CD4-positive, alpha-beta memory T cell (primary cell): ENCODE measurements around the gene MSI2. TPM values are rescaled to one million over a fixed set of nuclear protein-coding genes. Genes with fewer than 3 reads are reported as not detected.
A peak's percentile ranks its signal among the peaks of the same experiment; 100 is the strongest.

Experiments
- CTCF ChIA-PET: fragments of 350-600 bp; sonication (Branson Sonifier 250); formaldehyde crosslinking; loops from one replicate; lab custom pipeline; 2021; ENCODE audit warnings: inconsistent platforms; ENCODE audit not compliant: partially characterized antibody; lab: Charles Lee
- POLR2A ChIA-PET: fragments of 350-600 bp; sonication (Branson Sonifier 250); formaldehyde crosslinking; loops from one replicate; lab custom pipeline; 2021; ENCODE audit not compliant: partially characterized antibody; lab: Charles Lee
- DNase-seq, 5 donors: peaks; one replicate each; pipeline versions ENCODE4 v3.0.0 to v3.0.0-alpha.2; 2020 to 2022; ENCODE audit warnings: mixed read lengths in 1 of 5
- H3K27ac ChIP-seq: one replicate; pipeline ENCODE4 v1.7.0; 2013; ENCODE audit warnings: low read depth, low read length
- H3K27me3 ChIP-seq: 2 replicates; pipeline ENCODE4 v1.7.0; 2013; ENCODE audit warnings: mild to moderate bottlenecking, low read length, moderate library complexity; ENCODE audit not compliant: insufficient read depth
- H3K36me3 ChIP-seq: 2 replicates; pipeline ENCODE4 v1.7.0; 2013; ENCODE audit warnings: mild to moderate bottlenecking, low read length, moderate library complexity; ENCODE audit not compliant: insufficient read depth
- H3K4me1 ChIP-seq: 2 replicates; pipeline ENCODE4 v1.7.0; 2013; ENCODE audit warnings: mild to moderate bottlenecking, low read length, moderate library complexity; ENCODE audit not compliant: insufficient read depth
- H3K4me3 ChIP-seq, 2 donors: one replicate each; pipeline ENCODE4 v1.7.0; 2013; ENCODE audit warnings: low read length in 2 of 2, mild to moderate bottlenecking in 1 of 2
- H3K9me3 ChIP-seq, 2 donors: one replicate each; pipeline ENCODE4 v1.7.0; 2013; ENCODE audit warnings: low read length in 2 of 2, control low read depth in 1 of 2; ENCODE audit not compliant: control insufficient read depth in 1 of 2
- H3K27ac Mint-ChIP-seq, 7 donors: one replicate each; pipeline ENCODE4 v1.8.0; 2020 to 2021; ENCODE audit warnings: mixed read lengths in 7 of 7, mild to moderate bottlenecking in 6 of 7, inconsistent platforms in 3 of 7, moderate library complexity in 3 of 7
- H3K27me3 Mint-ChIP-seq, 2 donors: one replicate each; pipeline ENCODE4 v1.8.0; 2020 to 2021; ENCODE audit warnings: mixed read lengths in 2 of 2
- H3K36me3 Mint-ChIP-seq, 2 donors: one replicate each; pipeline ENCODE4 v1.8.0; 2020 to 2021; ENCODE audit warnings: mixed read lengths in 2 of 2, inconsistent platforms in 1 of 2, mild to moderate bottlenecking in 1 of 2
- H3K4me1 Mint-ChIP-seq, 4 donors: one replicate each; pipeline ENCODE4 v1.8.0; 2020 to 2021; ENCODE audit warnings: mixed read lengths in 4 of 4, mild to moderate bottlenecking in 1 of 4
- H3K4me3 Mint-ChIP-seq, 8 donors: one replicate each; pipeline ENCODE4 v1.8.0; 2020 to 2021; ENCODE audit warnings: mixed read lengths in 8 of 8, mild to moderate bottlenecking in 7 of 8, moderate library complexity in 6 of 8, inconsistent platforms in 3 of 8
- H3K9me3 Mint-ChIP-seq, 8 donors: one replicate each; pipeline ENCODE4 v1.8.0; 2020 to 2021; ENCODE audit warnings: mixed read lengths in 8 of 8, mild to moderate bottlenecking in 5 of 8, inconsistent platforms in 3 of 8, moderate library complexity in 1 of 8
- intact Hi-C: fragments of 100-400 bp; cut with micrococcal nuclease; formaldehyde crosslinking; loops from one replicate; pipeline ENCODE4 v1.15.1; 2023
- polyA plus RNA-seq, 2 donors: library from polyadenylated mRNA; unstranded; fragments of 300-500 nt; fragmentation: Illumina TruSeq; gene quantifications; one replicate each; pipeline ENCODE4 v1.2.3, GENCODE V29; 2021
- total RNA-seq, 2 experiments: library from RNA; stranded (reverse); gene quantifications; one replicate each; pipeline ENCODE4 v1.2.3, GENCODE V29; 2021

The MSI2 gene
- total and polyA plus RNA-seq, 4 experiments from 2014 or later = 2.1 to 110 (median 55.3) TPM

- ChIA-PET POLR2A (no interaction called here), CTCF (no interaction called here)
- no peak overlapping the region for H3K27ac ChIP-seq
- peaks cover 41 to 60% (median 54%) of the 10 kb centered on the region in 4 donors for H3K4me1 Mint-ChIP-seq
- peak overlapping the region in 2 of 7 donors; percentile 23 to 65 for H3K27ac Mint-ChIP-seq
- H3K4me1 ChIP-seq = peaks cover 45% of the 10 kb centered on the region
- H3K36me3 Mint-ChIP-seq = peaks cover 7 to 17% of the 10 kb centered on the region in 2 donors
- H3K36me3 ChIP-seq = no peaks in the 10 kb centered on the region
- intact Hi-C loops = no loop called here
- H3K9me3 Mint-ChIP-seq = no peaks in the 10 kb centered on the region
- peak overlapping the region in 3 of 8 donors; percentile 28 to 62 (median 41) for H3K4me3 Mint-ChIP-seq
- no peak overlapping the region for H3K4me3 ChIP-seq
- no peaks in the 10 kb centered on the region for H3K27me3 ChIP-seq
- no peaks in the 10 kb centered on the region for H3K27me3 Mint-ChIP-seq
- no peaks in the 10 kb centered on the region for H3K9me3 ChIP-seq
- no peak for DNase-seq
Observed at GRCh38 chr17:57356153-57356718, 99.9 kb downstream of the MSI2 start.

- peaks cover 45% of the 10 kb centered on the region for H3K4me1 ChIP-seq
- peaks cover 41 to 60% (median 52%) of the 10 kb centered on the region in 4 donors for H3K4me1 Mint-ChIP-seq
- H3K4me3 Mint-ChIP-seq = peak overlapping the region in 2 of 8 donors; percentile 20 to 21
- no peaks in the 10 kb centered on the region for H3K9me3 Mint-ChIP-seq
- no peaks in the 10 kb centered on the region for H3K27me3 ChIP-seq
- H3K27ac ChIP-seq = no peak overlapping the region
- peak overlapping the region in 1 of 7 donors; percentile 37 for H3K27ac Mint-ChIP-seq
- H3K27me3 Mint-ChIP-seq = no peaks in the 10 kb centered on the region
- H3K9me3 ChIP-seq = no peaks in the 10 kb centered on the region
- no peak overlapping the region for H3K4me3 ChIP-seq
- no peaks in the 10 kb centered on the region for H3K36me3 ChIP-seq
- intact Hi-C loops = no loop called here
- ChIA-PET CTCF (no interaction called here), POLR2A (no interaction called here)
- DNase-seq = no peak
- peaks cover 7 to 17% of the 10 kb centered on the region in 2 donors for H3K36me3 Mint-ChIP-seq
Observed at GRCh38 chr17:57356719-57357391, 100.5 kb downstream of the MSI2 start.

- peak overlapping the region in 2 of 7 donors; percentile 23 to 47 for H3K27ac Mint-ChIP-seq
- intact Hi-C loops = no loop called here
- no peak for DNase-seq
- peaks cover 44% of the 10 kb centered on the region for H3K4me1 ChIP-seq
- H3K36me3 ChIP-seq = no peaks in the 10 kb centered on the region
- H3K4me1 Mint-ChIP-seq = peaks cover 39 to 57% (median 51%) of the 10 kb centered on the region in 4 donors
- H3K9me3 ChIP-seq = no peaks in the 10 kb centered on the region
- H3K4me3 Mint-ChIP-seq = peak overlapping the region in 1 of 8 donors; percentile 20
- H3K27me3 ChIP-seq = no peaks in the 10 kb centered on the region
- no peak overlapping the region for H3K27ac ChIP-seq
- no peaks in the 10 kb centered on the region for H3K9me3 Mint-ChIP-seq
- H3K27me3 Mint-ChIP-seq = no peaks in the 10 kb centered on the region
- ChIA-PET CTCF (no interaction called here), POLR2A (no interaction called here)
- H3K36me3 Mint-ChIP-seq = peaks cover 7 to 17% of the 10 kb centered on the region in 2 donors
- no peak overlapping the region for H3K4me3 ChIP-seq
Observed at GRCh38 chr17:57357392-57357784, 101.1 kb downstream of the MSI2 start.

GRCh38 chr17:57357830-57358430 lies 101.6 kb downstream of the MSI2 start:
- H3K9me3 Mint-ChIP-seq = no peaks in the 10 kb centered on the region
- H3K4me3 Mint-ChIP-seq = no peak overlapping the region
- Histone ChIP-seq H3K4me1 (peaks cover 39% of the 10 kb centered on the region), H3K27ac (no peak overlapping the region), H3K27me3 (no peaks in the 10 kb centered on the region), H3K9me3 (no peaks in the 10 kb centered on the region), H3K4me3 (no peak overlapping the region), H3K36me3 (no peaks in the 10 kb centered on the region)
- H3K27ac Mint-ChIP-seq = peak overlapping the region in 3 of 7 donors; percentile 9 to 47 (median 23)
- CTCF ChIA-PET = no interaction called here
- peaks cover 40 to 55% (median 49%) of the 10 kb centered on the region in 4 donors for H3K4me1 Mint-ChIP-seq
- peaks cover 11 to 20% of the 10 kb centered on the region in 2 donors for H3K36me3 Mint-ChIP-seq
- intact Hi-C loops = no loop called here
- DNase-seq = no peak
- POLR2A ChIA-PET = no interaction called here
- no peaks in the 10 kb centered on the region for H3K27me3 Mint-ChIP-seq

DNA sequence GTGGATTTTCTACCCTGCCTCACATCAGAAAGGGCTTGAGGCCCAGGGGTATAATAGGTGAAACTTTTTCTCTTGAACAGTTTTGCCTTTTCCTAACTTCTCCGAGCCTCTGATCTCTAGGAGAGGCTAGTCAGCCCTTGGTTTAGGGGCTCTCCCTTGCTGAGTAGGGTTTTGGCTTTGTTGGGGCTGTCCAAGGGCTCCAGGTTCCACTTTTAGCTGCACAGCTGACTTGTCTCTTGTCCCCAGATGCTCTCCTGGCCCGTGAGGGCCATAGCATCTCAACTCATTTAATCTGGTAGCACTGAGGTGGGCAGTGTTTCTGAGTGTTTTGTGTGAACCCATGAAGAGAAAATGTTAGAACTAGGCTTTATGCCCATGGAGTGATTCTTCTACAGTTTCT lies 103.9 kb downstream of the MSI2 start:
- peaks cover 23 to 35% (median 30%) of the 10 kb centered on the region in 4 donors for H3K4me1 Mint-ChIP-seq
- DNase-seq = no peak
- no peaks in the 10 kb centered on the region for H3K9me3 ChIP-seq
- peaks cover 9 to 20% of the 10 kb centered on the region in 2 donors for H3K36me3 Mint-ChIP-seq
- H3K4me1 ChIP-seq = peaks cover 16% of the 10 kb centered on the region
- intact Hi-C loops = no loop called here
- no peak overlapping the region for H3K4me3 ChIP-seq
- H3K9me3 Mint-ChIP-seq = no peaks in the 10 kb centered on the region
- POLR2A ChIA-PET = no interaction called here
- no peaks in the 10 kb centered on the region for H3K27me3 Mint-ChIP-seq
- H3K27ac ChIP-seq = no peak overlapping the region
- CTCF ChIA-PET = no interaction called here
- H3K27ac Mint-ChIP-seq = peak overlapping the region in 1 of 7 donors; percentile 61
- H3K4me3 Mint-ChIP-seq = no peak overlapping the region
- no peaks in the 10 kb centered on the region for H3K36me3 ChIP-seq
- no peaks in the 10 kb centered on the region for H3K27me3 ChIP-seq

DNA sequence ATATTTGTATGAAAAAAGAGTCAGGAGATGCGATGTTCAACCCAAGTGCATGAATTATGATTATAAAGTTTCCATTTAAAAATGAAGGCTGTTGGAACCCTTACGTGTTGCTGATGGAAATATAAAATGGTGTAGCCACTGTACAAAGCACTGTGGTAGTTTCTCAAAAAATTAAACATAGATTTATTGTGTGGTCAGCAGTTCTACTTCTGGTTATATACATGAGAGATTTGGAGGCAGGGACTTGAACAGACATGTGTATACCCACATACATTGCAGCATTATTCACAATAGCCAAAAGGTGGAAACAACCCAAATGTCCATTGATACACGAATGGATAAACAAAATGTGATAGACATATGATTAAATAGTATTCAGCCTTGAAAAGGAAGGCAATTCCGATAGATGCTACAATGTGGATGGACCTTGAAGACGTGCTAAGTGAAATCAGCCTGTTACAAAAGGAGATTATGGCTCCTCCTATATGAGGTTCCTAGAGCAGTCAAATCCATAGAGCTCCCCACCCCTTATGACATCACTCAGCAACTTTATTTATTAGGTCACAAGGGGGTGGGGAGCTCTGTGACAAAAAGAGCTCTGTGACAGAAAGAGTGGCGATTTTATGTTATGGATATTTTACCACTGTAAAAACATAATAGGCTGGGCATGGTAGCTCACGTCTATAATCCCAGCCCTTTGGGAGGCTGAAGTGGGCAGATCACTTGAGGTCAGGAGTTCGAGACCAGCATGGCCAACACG lies 106.7 kb downstream of the MSI2 start:
- Mint-ChIP-seq H3K27ac (no peak overlapping the region), H3K4me3 (no peak overlapping the region), H3K9me3 (no peaks in the 10 kb centered on the region), H3K36me3 (peaks cover 12 to 20% of the 10 kb centered on the region in 2 donors), H3K27me3 (no peaks in the 10 kb centered on the region), H3K4me1 (peaks cover 14 to 19% (median 16%) of the 10 kb centered on the region in 4 donors)
- H3K4me1 ChIP-seq = peaks cover 1% of the 10 kb centered on the region
- H3K27ac ChIP-seq = no peak overlapping the region
- H3K4me3 ChIP-seq = no peak overlapping the region
- H3K36me3 ChIP-seq = no peaks in the 10 kb centered on the region
- ChIA-PET CTCF (no interaction called here), POLR2A (no interaction called here)
- H3K9me3 ChIP-seq = no peaks in the 10 kb centered on the region
- H3K27me3 ChIP-seq = no peaks in the 10 kb centered on the region
- no peak for DNase-seq
- intact Hi-C loops = no loop called here

- CTCF ChIA-PET = no interaction called here
- H3K4me1 ChIP-seq = no peaks in the 10 kb centered on the region
Observed at GRCh38 chr17:57363580-57363979, 107.3 kb downstream of the MSI2 start.

More at GRCh38 chr17:57363580-57363979, 107.3 kb downstream of the MSI2 start:
- no peaks in the 10 kb centered on the region for H3K27me3 ChIP-seq
- no peak for DNase-seq
- H3K27ac ChIP-seq = no peak overlapping the region
- H3K4me3 ChIP-seq = no peak overlapping the region
- Mint-ChIP-seq H3K27ac (no peak overlapping the region), H3K36me3 (peaks cover 12 to 16% of the 10 kb centered on the region in 2 donors), H3K4me3 (no peak overlapping the region), H3K9me3 (no peaks in the 10 kb centered on the region), H3K27me3 (no peaks in the 10 kb centered on the region), H3K4me1 (peaks cover 10 to 15% (median 12%) of the 10 kb centered on the region in 4 donors)
- no peaks in the 10 kb centered on the region for H3K36me3 ChIP-seq
- intact Hi-C loops = no loop called here
- no peaks in the 10 kb centered on the region for H3K9me3 ChIP-seq
- POLR2A ChIA-PET = no interaction called here
